H1 (cell line): ENCODE measurements around the gene RPL36AL. TPM values are rescaled to one million over a fixed set of nuclear protein-coding genes. Genes with fewer than 3 reads are reported as not detected.

Experiments
- CTCF ChIA-PET: fragments of 300-600 bp; sonication (Branson Sonifier 250); formaldehyde crosslinking; loops from one replicate; lab custom pipeline; 2021; ENCODE audit not compliant: partially characterized antibody; lab: Charles Lee
- POLR2A ChIA-PET: fragments of 300-600 bp; sonication (Branson Sonifier 250); formaldehyde crosslinking; loops from one replicate; lab custom pipeline; 2021; ENCODE audit warnings: inconsistent platforms; ENCODE audit not compliant: partially characterized antibody; lab: Charles Lee
- DNase-seq, 2 experiments: peaks; one replicate each; pipeline versions ENCODE4 v3.0.0 to v3.0.0-alpha.2; 2010 to 2022; ENCODE audit warnings: low spot score in 2 of 2, low read depth in 1 of 2, mixed read lengths in 1 of 2
- FAIRE-seq: peaks from 2 replicates; lab custom pipeline; 2011; peaks lifted over from hg19 to GRCh38; lab: Jason Lieb, UNC
- H2AFZ ChIP-seq: 2 replicates; pipeline ENCODE4 v1.8.1; 2012; ENCODE audit warnings: low read length, inconsistent platforms
- H2AK5ac ChIP-seq: 2 replicates; pipeline ENCODE4 v1.6.1; 2013; ENCODE audit warnings: low read depth, low read length
- H2BK120ac ChIP-seq: replicated peaks from 2 replicates; pipeline ENCODE3; 2013; ENCODE audit warnings: low read depth, low read length, inconsistent platforms
- H2BK12ac ChIP-seq: 2 replicates; pipeline ENCODE4 v1.6.1; 2013; ENCODE audit warnings: low read depth, low read length
- H2BK15ac ChIP-seq: 2 replicates; pipeline ENCODE4 v1.6.1; 2013; ENCODE audit warnings: low read length
- H2BK20ac ChIP-seq: 2 replicates; pipeline ENCODE4 v1.6.1; 2013; ENCODE audit warnings: low read length
- H2BK5ac ChIP-seq: 2 replicates; pipeline ENCODE4 v1.6.1; 2013; ENCODE audit warnings: low read depth, low read length
- H3K14ac ChIP-seq: 2 replicates; pipeline ENCODE4 v1.6.1; 2013; ENCODE audit warnings: inconsistent platforms; ENCODE audit not compliant: insufficient read length
- H3K18ac ChIP-seq: 2 replicates; pipeline ENCODE4 v1.6.1; 2013; ENCODE audit warnings: low read length; ENCODE audit errors: extremely low read depth
- H3K23ac ChIP-seq: 2 replicates; pipeline ENCODE4 v1.6.1; 2013; ENCODE audit warnings: inconsistent platforms; ENCODE audit not compliant: insufficient read length
- H3K23me2 ChIP-seq: 2 replicates; pipeline ENCODE4 v1.6.1; 2013; ENCODE audit warnings: low read depth, low read length
- H3K27ac ChIP-seq: 2 replicates; pipeline ENCODE4 v1.6.1; 2011; ENCODE audit warnings: low read depth, low read length, inconsistent platforms
- H3K27me3 ChIP-seq, 4 experiments: replicated peaks in 1 of 4; 1 replicate in 1 of 4; 2 replicates in 3 of 4; pipeline versions ENCODE4 v1.6.1 to v1.8.1; 2011 to 2013; ENCODE audit warnings: low read length in 3 of 4, mild to moderate bottlenecking in 3 of 4, inconsistent platforms in 2 of 4, mixed read lengths in 2 of 4, moderate library complexity in 1 of 4; ENCODE audit not compliant: control insufficient read depth in 3 of 4, insufficient read depth in 3 of 4; ENCODE audit errors: extremely low read depth in 1 of 4
- H3K36me3 ChIP-seq, 4 experiments: 2 replicates each; pipeline versions ENCODE4 v1.6.1 to v1.8.1; 2011 to 2013; ENCODE audit warnings: mild to moderate bottlenecking in 4 of 4, low read length in 3 of 4, moderate library complexity in 2 of 4, control low read depth in 1 of 4, inconsistent platforms in 1 of 4; ENCODE audit not compliant: insufficient read depth in 4 of 4, control insufficient read depth in 2 of 4
- H3K4ac ChIP-seq: replicated peaks from 2 replicates; pipeline ENCODE3; 2013; ENCODE audit warnings: low read length, low read depth, mixed read lengths, inconsistent platforms; ENCODE audit not compliant: insufficient read length
- H3K4me1 ChIP-seq, 4 experiments: replicated peaks in 1 of 4; 1 replicate in 1 of 4; 2 replicates in 3 of 4; pipeline versions ENCODE4 v1.6.1 to v1.8.1; 2011 to 2013; ENCODE audit warnings: low read length in 3 of 4, inconsistent platforms in 2 of 4, mixed read lengths in 1 of 4; ENCODE audit not compliant: insufficient read depth in 4 of 4, control insufficient read depth in 3 of 4
- H3K4me2 ChIP-seq, 2 experiments: 2 replicates each; pipeline versions ENCODE4 v1.6.1 to v1.8.1; 2011 to 2013; ENCODE audit warnings: low read depth in 2 of 2, low read length in 2 of 2, control low read depth in 1 of 2, inconsistent platforms in 1 of 2, mild to moderate bottlenecking in 1 of 2; ENCODE audit not compliant: insufficient read depth in 1 of 2
- H3K4me3 ChIP-seq, 4 experiments: fragments of 200-600, 300-600 bp in 1 of 4; sonication (generic), shearing (Covaris generic), sonication (Bioruptor Twin) in 1 of 4; 2 replicates each; pipeline versions ENCODE4 v1.5.1 to v1.8.1; 2011 to 2016; ENCODE audit warnings: low read length in 4 of 4, low read depth in 3 of 4, control low read depth in 2 of 4, inconsistent platforms in 2 of 4, mild to moderate bottlenecking in 2 of 4, mixed read lengths in 1 of 4, moderate library complexity in 1 of 4; ENCODE audit not compliant: insufficient read depth in 2 of 4; ENCODE audit errors: extremely low read depth in 1 of 4
- H3K56ac ChIP-seq: replicated peaks from 2 replicates; pipeline ENCODE3; 2013; ENCODE audit warnings: low read depth, mild to moderate bottlenecking, mixed read lengths, low read length, inconsistent platforms; ENCODE audit not compliant: insufficient read length
- H3K79me1 ChIP-seq: 2 replicates; pipeline ENCODE4 v1.6.1; 2013; ENCODE audit warnings: low read depth, low read length, control low read depth
- H3K79me2 ChIP-seq, 2 experiments: 2 replicates each; pipeline versions ENCODE4 v1.6.1 to v1.8.1; 2012 to 2013; ENCODE audit warnings: low read length in 2 of 2, mild to moderate bottlenecking in 2 of 2, inconsistent platforms in 1 of 2; ENCODE audit not compliant: insufficient read depth in 2 of 2, control insufficient read depth in 1 of 2
- H3K9ac ChIP-seq, 4 experiments: replicated peaks in 1 of 4; 1 replicate in 1 of 4; 2 replicates in 3 of 4; pipeline versions ENCODE4 v1.6.1 to v1.8.1; 2011 to 2013; ENCODE audit warnings: low read depth in 3 of 4, low read length in 3 of 4, control low read depth in 2 of 4, mild to moderate bottlenecking in 2 of 4, moderate library complexity in 2 of 4, inconsistent platforms in 1 of 4; ENCODE audit errors: extremely low read depth in 1 of 4
- H3K9me3 ChIP-seq, 2 experiments: 2 replicates each; pipeline versions ENCODE4 v1.6.1 to v1.8.1; 2012 to 2013; ENCODE audit warnings: mild to moderate bottlenecking in 2 of 2, moderate library complexity in 2 of 2, control low read depth in 1 of 2, inconsistent platforms in 1 of 2, low read depth in 1 of 2, low read length in 1 of 2, mixed read lengths in 1 of 2; ENCODE audit not compliant: insufficient read depth in 2 of 2
- H4K20me1 ChIP-seq, 2 experiments: replicated peaks in 1 of 2; 2 replicates each; pipeline versions ENCODE3 to v1.8.1; 2011 to 2013; ENCODE audit warnings: inconsistent platforms in 2 of 2, low read length in 2 of 2, mild to moderate bottlenecking in 1 of 2; ENCODE audit not compliant: insufficient read depth in 2 of 2, control insufficient read depth in 1 of 2
- H4K5ac ChIP-seq: 2 replicates; pipeline ENCODE4 v1.6.1; 2013; ENCODE audit warnings: low read length, low read depth, mixed read lengths, inconsistent platforms; ENCODE audit not compliant: insufficient read length
- H4K8ac ChIP-seq: 2 replicates; pipeline ENCODE4 v1.8.0; 2013; ENCODE audit warnings: mild to moderate bottlenecking, moderate library complexity, low read length, inconsistent platforms; ENCODE audit not compliant: insufficient read depth; ENCODE audit errors: extremely low read depth
- H4K91ac ChIP-seq: replicated peaks from 2 replicates; pipeline ENCODE3; 2013; ENCODE audit warnings: low read length, mixed read lengths, inconsistent platforms; ENCODE audit not compliant: insufficient read length
- ASH2L ChIP-seq: fragments of 200-600, 300-600 bp; sonication (generic); IDR thresholded peaks from one replicate; pipeline ENCODE4 v1.7.1; 2017; ENCODE audit warnings: low read length
- CTBP2 ChIP-seq: IDR thresholded peaks from 2 replicates; pipeline ENCODE4 v1.7.0; 2011; ENCODE audit warnings: borderline replicate concordance, mild to moderate bottlenecking, moderate library complexity, mixed read lengths, low read length; ENCODE audit not compliant: insufficient read depth, insufficient read length
- KDM1A ChIP-seq: fragments of 200-600, 300-600 bp; sonication (generic); IDR thresholded peaks from 2 replicates; pipeline ENCODE4 v1.7.1; 2016; ENCODE audit warnings: mild to moderate bottlenecking, low read length, borderline replicate concordance
- KDM5A ChIP-seq: fragments of 200-600 bp; IDR thresholded peaks from 2 replicates; pipeline ENCODE4 v1.7.1; 2012; ENCODE audit warnings: mild to moderate bottlenecking, low read length, inconsistent platforms, mixed read lengths
- RBBP5 ChIP-seq: IDR thresholded peaks from 2 replicates; pipeline ENCODE4 v1.7.1; 2012; ENCODE audit warnings: low read depth, mild to moderate bottlenecking, inconsistent platforms, low read length, moderate library complexity, borderline replicate concordance
- SIN3A ChIP-seq, 2 experiments: IDR thresholded peaks in 1 of 2; conservative IDR thresholded peaks in 1 of 2; 2 replicates each; pipeline ENCODE4 v1.6.1; 2011 to 2012; ENCODE audit warnings: low read length in 2 of 2, improper control_type of control experiment in 1 of 2, low read depth in 1 of 2, mild to moderate bottlenecking in 1 of 2
- SP4 ChIP-seq: IDR thresholded peaks from 2 replicates; pipeline ENCODE4 v1.6.1; 2012; ENCODE audit warnings: low read length, inconsistent platforms
- TEAD4 ChIP-seq: IDR thresholded peaks from 2 replicates; pipeline ENCODE4 v1.6.1; 2012; ENCODE audit warnings: low read depth, low read length, inconsistent platforms, mixed read lengths
- ZNF274 ChIP-seq: IDR thresholded peaks from 2 replicates; pipeline ENCODE4 v1.7.0; 2012; ENCODE audit warnings: low read length, borderline replicate concordance; ENCODE audit errors: extremely low read depth
- whole genome bisulfite sequencing, 2 experiments: shearing (Covaris generic) in 1 of 2; methylation state at CpG; one replicate each; pipeline versions ENCODE4 v1.1.6 to v1.1.7; 2013 to 2015; ENCODE audit warnings: low lambda C conversion rate in 2 of 2, mixed read lengths in 2 of 2, inconsistent platforms in 1 of 2, low coverage in 1 of 2, missing lambda C conversion rate in 1 of 2; ENCODE audit not compliant: insufficient replicate concordance in 2 of 2, insufficient coverage in 1 of 2, insufficient read length in 1 of 2; ENCODE audit errors: extremely low coverage in 1 of 2, missing lambda C conversion rate in 1 of 2; 5-methylcytosine and 5-hydroxymethylcytosine counted together
- polyA plus RNA-seq, 7 experiments: library from polyadenylated mRNA; depleted of rRNA in 3 of 7; stranded (reverse) in 5 of 7; unstranded in 2 of 7; fragments of >200 nt in 5 of 7; fragments of 200-250 nt in 2 of 7; gene quantifications; 1 replicate in 5 of 7; 2 replicates in 1 of 7; 4 replicates in 1 of 7; pipeline versions ENCODE4 v1.2.1 to v1.2.3, GENCODE V29; 2011 to 2013; ENCODE audit warnings: missing spikeins in 2 of 7, mixed read lengths in 2 of 7
- total RNA-seq: library from RNA; stranded (reverse); fragmentation: NEBNext Ultra II Directional; extraction: Animal tissue kit (Norgen Biotek cat#: 25700); gene quantifications from 2 replicates; pipeline ENCODE4 v1.2.1, GENCODE V29; 2021

Gene RPL36AL
- total and polyA plus RNA-seq, 2 of the 8 experiments (the other 6 are each of a cell fraction or from before 2014, with no cell fraction given), result 138 to 230 TPM

GRCh38 chr14:49586673-49587460, 33.6 kb downstream of the RPL36AL start:
- H4K5ac ChIP-seq, result no peak overlapping the region
- H3K36me3 ChIP-seq, result peaks cover 0 to 37% (median 18%) of the 10 kb centered on the region in 4 experiments; a peak in 6 of 8 replicates
- H2BK15ac ChIP-seq, result no peak overlapping the region
- H3K9ac ChIP-seq, result no peak overlapping the region
- H2AFZ ChIP-seq, result no peak overlapping the region
- H3K27ac ChIP-seq, result no peak overlapping the region; the same call in 1 of the 2 replicates
- no peak overlapping the region for H3K4ac ChIP-seq
- no peak overlapping the region for H3K56ac ChIP-seq
- H3K14ac ChIP-seq, result no peak overlapping the region
- no peak overlapping the region for H4K91ac ChIP-seq
- H3K79me1 ChIP-seq, result no peaks in the 10 kb centered on the region
- H3K4me1 ChIP-seq, result peaks cover 0 to 9% (median 5%) of the 10 kb centered on the region in 4 experiments; a peak in 6 of 7 replicates
- peaks cover 11 to 19% of the 10 kb centered on the region in 2 experiments for H4K20me1 ChIP-seq
- FAIRE-seq (peak; percentile 28), DNase-seq (no peak)
- ChIA-PET POLR2A (interaction anchor here (0.6 to 11.0 kb wide), 20 partner anchors 10 to 414 kb away, joined by 3 to 169 read pairs (median 4); partner anchors contain the start of genes LRR1, MGAT2 and RPL36AL), CTCF (interaction anchor here (0.6 to 2.8 kb wide), 20 partner anchors 9 to 618 kb away, joined by 3 to 18 read pairs (median 4); partner anchors contain the start of genes DNAAF2, LRR1 and NEMF)
- H4K8ac ChIP-seq, result no peak overlapping the region
- no peak overlapping the region for H2BK20ac ChIP-seq
- H3K79me2 ChIP-seq, result peaks cover 23 to 43% of the 10 kb centered on the region in 2 experiments
- no peak overlapping the region for H2AK5ac ChIP-seq
- H2BK120ac ChIP-seq, result no peak overlapping the region
- 9% methylated on average over 12 of the region's 21 CpGs; no CpG with 5 or more reads in 1 of the 2 experiments for WGBS, 2 experiments
- peak overlapping the region in 2 of 4 experiments; percentile 98 to 100; a peak in 4 of 8 replicates for H3K4me3 ChIP-seq
- no peak overlapping the region for H3K23ac ChIP-seq
- no peak overlapping the region for H2BK12ac ChIP-seq
- H3K18ac ChIP-seq, result no peak overlapping the region
- H3K27me3 ChIP-seq, result no peaks in the 10 kb centered on the region
- peak overlapping the region in 1 of 2 experiments; percentile 30; a peak in 3 of 4 replicates for H3K4me2 ChIP-seq
- H3K9me3 ChIP-seq, result no peaks in the 10 kb centered on the region
- peaks cover 2% of the 10 kb centered on the region for H3K23me2 ChIP-seq
- no peak overlapping the region for H2BK5ac ChIP-seq
- TF ChIP-seq ASH2L, result peak; percentile 66
- no peak for TF ChIP-seq SP4
- TF ChIP-seq SIN3A (conservative IDR thresholded peaks at IDR 0.05 in 1 of 2, IDR thresholded peaks at IDR 0.05 in 1 of 2; ENCODE audit: low read depth in 1 of 2, low read length in 2 of 2), result no peak
- no peak for TF ChIP-seq ZNF274
- no peak for TF ChIP-seq CTBP2
- 0 out of 2 replicates have a peak, but pooled peaks have one; percentile 17 for TF ChIP-seq TEAD4
- TF ChIP-seq RBBP5, result no peak
- TF ChIP-seq KDM1A, result peak; percentile 87; the same call in 1 of the 2 replicates
- TF ChIP-seq KDM5A, result no peak
